Keratinocyte (primary cell): ENCODE measurements around the gene MRPS22. TPM values are rescaled to one million over a fixed set of nuclear protein-coding genes. Genes with fewer than 3 reads are reported as not detected.

Source experiments
- DNase-seq: peaks from one replicate; pipeline ENCODE4 v3.0.0-alpha.2; 2011; ENCODE audit warnings: low read depth, missing footprints, low spot score
- FAIRE-seq: peaks from 2 replicates; lab custom pipeline; 2011; peaks lifted over from hg19 to GRCh38; lab: Jason Lieb, UNC
- H2AFZ ChIP-seq: 2 replicates; pipeline ENCODE4 v1.6.0; 2012; ENCODE audit warnings: low read length, control low read depth, inconsistent platforms; ENCODE audit not compliant: control insufficient read depth
- H3K27ac ChIP-seq: 2 replicates; pipeline ENCODE4 v1.5.1; 2011; ENCODE audit warnings: low read length; ENCODE audit not compliant: control insufficient read depth, insufficient read depth
- H3K27me3 ChIP-seq: 3 replicates; pipeline ENCODE4 v1.6.0; 2011; ENCODE audit warnings: low read length; ENCODE audit not compliant: control insufficient read depth, insufficient read depth; ENCODE audit errors: extremely low read depth
- H3K36me3 ChIP-seq, 2 experiments: 2 replicates in 1 of 2; 3 replicates in 1 of 2; pipeline ENCODE4 v1.5.1; 2011; ENCODE audit warnings: low read length in 2 of 2, mild to moderate bottlenecking in 1 of 2; ENCODE audit not compliant: control insufficient read depth in 2 of 2, insufficient read depth in 2 of 2; ENCODE audit errors: extremely low read depth in 1 of 2
- H3K4me1 ChIP-seq: 3 replicates; pipeline ENCODE4 v1.5.1; 2011; ENCODE audit warnings: low read length; ENCODE audit not compliant: control insufficient read depth, insufficient read depth; ENCODE audit errors: extremely low read depth
- H3K4me2 ChIP-seq: 3 replicates; pipeline ENCODE4 v1.6.0; 2011; ENCODE audit warnings: low read depth, low read length; ENCODE audit not compliant: control insufficient read depth, insufficient read depth; ENCODE audit errors: extremely low read depth
- H3K4me3 ChIP-seq, 3 experiments: fragments of 200-600 bp in 1 of 3; sonication (generic) in 1 of 3; 2 replicates in 2 of 3; 3 replicates in 1 of 3; pipeline ENCODE4 v1.5.1; 2011 to 2016; ENCODE audit warnings: low read length in 3 of 3, mild to moderate bottlenecking in 3 of 3, control low read depth in 2 of 3, inconsistent platforms in 1 of 3, low read depth in 1 of 3, mixed read lengths in 1 of 3, mixed run types in 1 of 3, moderate library complexity in 1 of 3; ENCODE audit not compliant: control insufficient read depth in 2 of 3, insufficient read depth in 2 of 3; ENCODE audit errors: extremely low read depth in 1 of 3
- H3K79me2 ChIP-seq: 2 replicates; pipeline ENCODE4 v1.6.0; 2012; ENCODE audit warnings: low read length; ENCODE audit not compliant: control insufficient read depth, insufficient read depth
- H3K9ac ChIP-seq: 3 replicates; pipeline ENCODE4 v1.6.0; 2011; ENCODE audit warnings: low read length; ENCODE audit not compliant: control insufficient read depth, insufficient read depth; ENCODE audit errors: extremely low read depth
- H3K9me1 ChIP-seq: 3 replicates; pipeline ENCODE4 v1.6.0; 2011; ENCODE audit warnings: low read length; ENCODE audit not compliant: control insufficient read depth, insufficient read depth; ENCODE audit errors: extremely low read depth
- H3K9me3 ChIP-seq: 2 replicates; pipeline ENCODE4 v1.5.1; 2012; ENCODE audit warnings: low read depth, low read length; ENCODE audit not compliant: control insufficient read depth
- H4K20me1 ChIP-seq: 3 replicates; pipeline ENCODE4 v1.6.0; 2011; ENCODE audit warnings: low read length; ENCODE audit not compliant: control insufficient read depth, insufficient read depth; ENCODE audit errors: extremely low read depth
- CTCF ChIP-seq, 3 experiments: IDR thresholded peaks in 1 of 3; conservative IDR thresholded peaks in 1 of 3; optimal IDR thresholded peaks in 1 of 3; 2 replicates in 2 of 3; 3 replicates in 1 of 3; pipeline versions ENCODE3 to v1.5.1; 2011; ENCODE audit warnings: low read length in 3 of 3, mild to moderate bottlenecking in 3 of 3, moderate library complexity in 2 of 3, control low read depth in 1 of 3, inconsistent platforms in 1 of 3; ENCODE audit not compliant: insufficient read depth in 2 of 3; ENCODE audit errors: extremely low read depth in 1 of 3
- EZH2 ChIP-seq: IDR thresholded peaks from one replicate; pipeline ENCODE4 v1.6.1; 2012; ENCODE audit warnings: inconsistent platforms, mild to moderate bottlenecking, low read length, moderate library complexity
- dilution Hi-C: fragments of 300-500 bp; cut with MboI; formaldehyde crosslinking; loops from one replicate; pipeline ENCODE4 v1.7.0; 2020; ENCODE audit warnings: low sequenced_read_pairs; ENCODE audit not compliant: extremely low pct_ligation_motif_present
- polyA plus RNA-seq, 5 experiments: library from polyadenylated mRNA; depleted of rRNA in 3 of 5; stranded (reverse) in 3 of 5; stranded (forward) in 1 of 5; unstranded in 1 of 5; fragments of >200 nt; gene quantifications; 1 replicate in 1 of 5; 2 replicates in 3 of 5; 3 replicates in 1 of 5; pipeline versions ENCODE4 v1.2.1 to v1.2.3, GENCODE V29; 2011 to 2012; ENCODE audit warnings: missing spikeins in 2 of 5, low read depth in 1 of 5, low replicate concordance in 1 of 5

Gene MRPS22
- polyA plus RNA-seq, 1 donor (not counting 4 experiments of a cell fraction or from before 2014, with no cell fraction given) = 91.9 TPM

GRCh38 chr3:139326707-139327106 is 17.1 kb upstream of the MRPS22 start:
- H4K20me1 ChIP-seq = no peaks in the 10 kb centered on the region
- no peaks in the 10 kb centered on the region for H3K9me1 ChIP-seq
- no peak for FAIRE-seq
- H3K36me3 ChIP-seq = no peaks in the 10 kb centered on the region
- no peak overlapping the region for H3K4me3 ChIP-seq
- H3K9ac ChIP-seq = no peak overlapping the region
- DNase-seq = no peak
- peaks cover 25% of the 10 kb centered on the region for H3K27me3 ChIP-seq
- H3K79me2 ChIP-seq = no peaks in the 10 kb centered on the region
- no peak overlapping the region for H3K4me2 ChIP-seq
- TF ChIP-seq EZH2 = no peak
- no peaks in the 10 kb centered on the region for H3K4me1 ChIP-seq
- no peak overlapping the region for H2AFZ ChIP-seq
- no peaks in the 10 kb centered on the region for H3K9me3 ChIP-seq
- dilution Hi-C loops = no loop called here
- no peak overlapping the region for H3K27ac ChIP-seq

- Histone ChIP-seq H3K4me2 (no peak overlapping the region), H3K4me1 (no peaks in the 10 kb centered on the region), H3K27ac (no peak overlapping the region), H4K20me1 (no peaks in the 10 kb centered on the region), H3K27me3 (peaks cover 22% of the 10 kb centered on the region), H3K4me3 (no peak overlapping the region), H3K36me3 (no peaks in the 10 kb centered on the region), H3K9me1 (no peaks in the 10 kb centered on the region), H3K9ac (no peak overlapping the region), H3K79me2 (no peaks in the 10 kb centered on the region), H2AFZ (no peak overlapping the region), H3K9me3 (no peaks in the 10 kb centered on the region)
- DNase-seq (no peak), FAIRE-seq (no peak)
- dilution Hi-C loops = no loop called here
- TF ChIP-seq CTCF (optimal IDR thresholded peaks at IDR 0.05 in 1 of 3, IDR thresholded peaks at IDR 0.05 in 1 of 3, conservative IDR thresholded peaks at IDR 0.05 in 1 of 3; ENCODE audit: extremely low read depth in 1 of 3, insufficient read depth in 2 of 3, low read length in 3 of 3) (no peak), EZH2 (no peak)
These were observed 16.6 kb upstream of the MRPS22 start for GRCh38 chr3:139327231-139327630.

- peaks cover 22% of the 10 kb centered on the region for H3K27me3 ChIP-seq
- H2AFZ ChIP-seq = no peak overlapping the region
- dilution Hi-C loops = no loop called here
- no peaks in the 10 kb centered on the region for H4K20me1 ChIP-seq
- no peak for TF ChIP-seq EZH2
- no peak for TF ChIP-seq CTCF (optimal IDR thresholded peaks at IDR 0.05 in 1 of 3, IDR thresholded peaks at IDR 0.05 in 1 of 3, conservative IDR thresholded peaks at IDR 0.05 in 1 of 3; ENCODE audit: extremely low read depth in 1 of 3, insufficient read depth in 2 of 3, low read length in 3 of 3)
- H3K4me3 ChIP-seq = no peak overlapping the region
- no peaks in the 10 kb centered on the region for H3K9me3 ChIP-seq
- H3K4me2 ChIP-seq = no peak overlapping the region
- FAIRE-seq (no peak), DNase-seq (no peak)
- no peaks in the 10 kb centered on the region for H3K79me2 ChIP-seq
- no peaks in the 10 kb centered on the region for H3K36me3 ChIP-seq
- no peaks in the 10 kb centered on the region for H3K9me1 ChIP-seq
- H3K9ac ChIP-seq = no peak overlapping the region
- H3K27ac ChIP-seq = no peak overlapping the region
- H3K4me1 ChIP-seq = no peaks in the 10 kb centered on the region
These were observed 16.0 kb upstream of the MRPS22 start for GRCh38 chr3:139327861-139328260.
